Motor neuron (in vitro differentiated cells): Measurements from ENCODE around the gene CHST12. TPM values are rescaled to one million over a fixed set of nuclear protein-coding genes. Genes with fewer than 3 reads are reported as not detected.

ENCODE experiments used
- ATAC-seq, 8 experiments: fragments of 200-7000 bp; cut with Tn5 transposase; replicated peaks in 6 of 8; 2 replicates each; pipeline ENCODE4 v1.8.0; 2021; ENCODE audit warnings: mild to moderate bottlenecking in 8 of 8, moderate library complexity in 8 of 8
- H3K27ac ChIP-seq, 2 donors: fragments of 250-450 bp; sonication (Bioruptor Pico); 2 replicates each; pipeline ENCODE4 v1.9.0; 2021; ENCODE audit warnings: antibody characterized with exemption in 2 of 2, mild to moderate bottlenecking in 2 of 2, moderate library complexity in 1 of 2
- H3K4me1 ChIP-seq, 2 donors: fragments of 250-450 bp; sonication (Bioruptor Pico); replicated peaks in 1 of 2; 2 replicates each; pipeline ENCODE4 v1.6.1; 2021; ENCODE audit warnings: antibody characterized with exemption in 2 of 2, mild to moderate bottlenecking in 2 of 2, moderate library complexity in 1 of 2
- H3K4me3 ChIP-seq, 5 donors: fragments of 250-450 bp; sonication (Bioruptor Pico); 2 replicates each; pipeline ENCODE4 v1.9.0; 2021; ENCODE audit warnings: antibody characterized with exemption in 5 of 5, mild to moderate bottlenecking in 5 of 5, moderate library complexity in 4 of 5
- WGBS, 10 experiments: fragments of 450-650 bp; shearing (Covaris generic); methylation state at CpG; one replicate each; pipeline ENCODE4 v1.0.0; 2022; 5-methylcytosine and 5-hydroxymethylcytosine counted together
- in situ Hi-C, 9 experiments: fragments of 400-800 bp; cut with MboI; loops; one replicate each; pipeline ENCODE4 v1.15.0; 2021; ENCODE audit warnings: low sequenced_read_pairs in 9 of 9, low pct_unique_long_range_greater_than_20kb in 2 of 9; ENCODE audit not compliant: unreplicated experiment in 9 of 9
- total RNA-seq, 8 experiments: library from RNA; unstranded; fragments of 300-600 nt; gene quantifications; 2 replicates each; pipeline versions ENCODE4 v1.2.3 to v1.2.4, GENCODE V29; 2022

Gene CHST12
- total RNA-seq, 8 experiments from 2014 or later = 4.0 to 10.4 (median 7.3) TPM

DNA sequence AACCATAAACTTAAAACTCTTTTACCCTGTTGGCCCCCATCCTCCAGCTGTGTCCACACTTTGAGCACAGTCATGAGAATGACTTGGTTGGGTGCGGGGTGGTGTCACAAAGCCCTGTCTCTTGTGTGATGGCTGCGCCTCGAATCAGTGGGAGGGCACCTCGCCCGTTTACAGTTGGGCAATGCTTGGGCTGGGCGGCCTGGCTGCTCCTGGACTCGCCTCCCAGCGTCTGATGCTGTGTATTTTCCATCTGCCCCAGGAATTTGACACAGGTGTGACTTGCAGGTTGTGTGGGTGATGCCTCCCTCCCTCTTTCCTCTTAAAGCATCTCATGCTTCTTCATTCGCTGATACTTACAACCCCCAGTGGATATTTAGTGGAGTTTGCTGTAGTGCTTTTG, 33.7 kb downstream of the CHST12 start:
- H3K4me3 ChIP-seq = no peak overlapping the region
- no peak overlapping the region for H3K27ac ChIP-seq
- peaks cover 9 to 10% of the 10 kb centered on the region in 2 donors for H3K4me1 ChIP-seq
- no peak for ATAC-seq
- in situ Hi-C loops = no loop called here
- WGBS, 10 experiments = 78 to 100% (median 90%) methylated on average over 1 to 7 of the region's 9 CpGs; no CpG with 5 or more reads in 2 of the 10 experiments

DNA sequence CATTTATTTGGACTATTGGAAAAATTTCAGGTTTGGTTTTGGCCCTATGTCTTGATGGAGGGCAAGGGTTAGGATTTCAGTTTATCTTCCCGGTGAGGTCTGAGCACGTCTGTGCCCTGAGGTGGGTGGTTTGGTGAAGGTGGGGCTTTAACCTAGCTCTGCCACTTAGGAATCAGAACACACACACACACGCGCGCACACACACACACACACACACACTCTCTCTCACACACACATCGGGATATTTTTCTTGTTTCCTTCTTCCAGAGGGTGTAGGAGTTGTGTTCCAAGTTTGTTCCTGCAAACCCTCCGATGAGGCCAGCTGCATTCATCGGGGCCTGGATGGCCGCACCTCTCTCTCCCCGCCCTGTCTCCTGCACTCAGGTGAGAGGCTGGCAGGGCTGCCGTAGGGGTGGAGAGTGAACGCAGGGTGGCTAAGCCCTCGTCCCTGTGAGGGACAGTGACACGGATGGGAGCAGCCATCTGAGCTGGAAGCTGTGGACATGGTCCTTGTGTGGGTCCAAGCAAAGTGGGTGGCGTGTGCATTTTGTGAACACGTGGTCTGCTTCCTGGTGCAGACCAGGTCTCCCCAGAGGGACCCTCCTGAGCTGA, 34.2 kb downstream of the CHST12 start:
- in situ Hi-C loops = no loop called here
- Histone ChIP-seq H3K4me3 (no peak overlapping the region), H3K4me1 (peaks cover 9 to 10% of the 10 kb centered on the region in 2 donors), H3K27ac (no peak overlapping the region)
- WGBS, 10 experiments = 55 to 90% (median 78%) methylated on average over 1 to 5 of the region's 16 CpGs; no CpG with 5 or more reads in 5 of the 10 experiments
- no peak for ATAC-seq

DNA sequence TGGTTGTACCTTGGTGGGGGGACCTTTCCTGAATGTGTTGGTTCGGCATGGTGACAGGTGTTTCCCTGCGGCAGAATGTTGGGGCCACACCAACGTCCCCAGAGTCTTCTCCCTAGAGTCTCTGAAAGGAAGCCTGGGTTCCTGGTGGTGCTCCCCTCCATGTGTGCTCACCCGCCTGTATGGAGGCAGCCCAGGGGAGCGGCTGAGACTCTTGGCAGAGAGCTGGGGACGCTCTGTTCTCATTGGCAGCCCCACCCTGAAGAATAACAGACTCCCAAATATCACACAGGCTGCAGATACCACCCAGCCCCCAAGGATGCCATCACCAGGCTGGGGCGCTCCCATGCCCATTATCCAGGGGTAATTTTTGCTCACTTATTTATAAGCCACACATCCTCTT, 34.8 kb downstream of the CHST12 start:
- no peak overlapping the region for H3K4me3 ChIP-seq
- in situ Hi-C loops = no loop called here
- H3K27ac ChIP-seq = no peak overlapping the region
- no peak for ATAC-seq
- WGBS, 10 experiments = 0 to 100% (median 89%) methylated on average over 1 to 3 of the region's 7 CpGs; no CpG with 5 or more reads in 5 of the 10 experiments
- H3K4me1 ChIP-seq = peaks cover 9 to 10% of the 10 kb centered on the region in 2 donors

DNA sequence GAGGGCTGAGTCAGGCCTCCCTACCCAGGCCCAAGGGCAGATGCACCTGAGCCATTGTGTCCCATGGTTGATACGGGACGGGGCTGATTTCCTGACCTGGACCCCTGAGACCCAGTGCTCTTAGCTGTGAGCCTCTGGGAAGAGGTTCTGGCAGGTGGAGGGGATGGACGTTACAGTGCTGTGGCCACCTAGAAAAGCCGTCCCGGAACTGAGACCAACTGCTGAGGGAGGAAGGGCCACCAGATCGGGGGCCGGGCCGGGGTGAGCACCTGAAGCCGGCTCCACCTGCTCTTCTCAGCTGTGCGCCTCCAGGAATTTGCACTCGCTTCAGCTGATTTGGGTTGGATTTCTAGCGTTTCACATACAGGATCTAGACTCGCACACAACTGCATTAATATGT, 35.4 kb downstream of the CHST12 start:
- Histone ChIP-seq H3K4me3 (no peak overlapping the region), H3K4me1 (peaks cover 9 to 10% of the 10 kb centered on the region in 2 donors), H3K27ac (no peak overlapping the region)
- ATAC-seq = no peak
- 60 to 100% (median 89%) methylated on average over 1 to 4 of the region's 13 CpGs; no CpG with 5 or more reads in 4 of the 10 experiments for WGBS, 10 experiments
- in situ Hi-C loops = no loop called here

DNA sequence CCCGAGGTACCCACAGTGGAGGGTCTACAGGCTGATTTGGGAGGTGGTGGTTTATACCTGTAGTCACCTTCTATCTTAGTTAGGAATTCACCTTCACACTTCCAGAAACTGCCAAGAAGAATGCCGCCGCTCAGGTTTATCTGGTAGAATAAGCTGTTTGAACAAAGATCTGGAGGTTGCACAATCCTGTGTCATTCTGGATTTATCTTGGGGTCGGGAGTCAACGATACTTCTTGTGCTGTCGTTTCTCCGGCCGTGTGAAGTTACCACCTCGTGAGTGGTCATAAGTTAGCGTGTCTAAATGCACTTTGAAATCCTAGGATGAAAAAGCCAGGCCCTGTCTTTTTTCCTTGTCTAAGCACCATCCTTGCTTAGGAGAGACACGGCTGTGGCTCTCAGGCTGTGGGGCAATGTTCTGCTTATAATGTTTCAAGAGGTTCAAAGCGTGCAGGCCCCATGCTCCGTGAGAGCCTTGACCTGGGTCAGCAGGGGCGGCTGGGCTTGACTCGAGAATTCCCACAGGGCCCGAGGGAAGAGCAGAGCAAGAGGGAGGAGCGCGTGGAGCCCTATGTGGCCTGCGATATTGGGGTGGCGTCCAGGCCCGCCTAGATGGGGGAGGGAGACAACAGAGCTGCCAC, 37.3 kb downstream of the CHST12 start:
- WGBS, 10 experiments = 56 to 100% (median 71%) methylated on average over 1 to 15 of the region's 21 CpGs; no CpG with 5 or more reads in 4 of the 10 experiments
- Histone ChIP-seq H3K27ac (peak overlapping the region in 1 of 2 donors; percentile 50), H3K4me3 (no peak overlapping the region), H3K4me1 (peaks cover 9 to 10% of the 10 kb centered on the region in 2 donors)
- ATAC-seq = peak in 4 of 8 experiments; percentile 12 to 71 (median 29)
- in situ Hi-C loops = no loop called here

DNA sequence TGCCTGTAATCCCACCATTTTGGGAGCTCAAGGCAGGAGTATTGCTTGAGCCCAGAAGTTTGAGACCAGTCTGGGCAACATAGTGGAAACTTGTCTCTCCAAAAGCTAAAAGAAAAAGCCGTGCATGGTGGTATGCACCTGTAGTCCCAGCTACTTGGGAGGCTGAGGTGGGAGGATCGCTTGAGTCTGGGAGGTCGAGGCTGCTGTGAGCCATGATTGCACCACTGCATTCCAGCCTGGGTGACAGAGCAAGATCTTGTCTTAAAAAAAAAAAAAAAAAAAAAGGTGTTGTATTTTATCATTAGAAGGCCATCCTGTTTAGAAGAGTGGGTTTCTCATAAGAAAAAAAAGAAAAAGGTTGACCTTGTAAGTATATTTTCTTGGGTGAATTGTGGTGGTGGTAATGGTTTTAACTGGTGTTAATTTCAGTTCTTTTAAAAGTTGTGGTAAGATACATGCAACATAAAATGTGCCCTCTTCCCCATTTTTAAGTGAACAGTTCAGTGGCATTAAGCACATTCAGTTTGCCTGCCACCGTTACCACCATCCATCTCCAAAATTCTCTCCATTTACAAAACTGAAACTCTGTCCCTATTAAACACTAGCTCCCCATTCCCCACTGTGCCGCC, 38.1 kb downstream of the CHST12 start:
- no peak overlapping the region for H3K27ac ChIP-seq
- no peak for ATAC-seq
- WGBS, 10 experiments = 75 to 100% (median 96%) methylated on average over 1 to 4 of the region's 5 CpGs; no CpG with 5 or more reads in 2 of the 10 experiments
- H3K4me3 ChIP-seq = no peak overlapping the region
- in situ Hi-C loops = no loop called here
- peaks cover 9 to 10% of the 10 kb centered on the region in 2 donors for H3K4me1 ChIP-seq

DNA sequence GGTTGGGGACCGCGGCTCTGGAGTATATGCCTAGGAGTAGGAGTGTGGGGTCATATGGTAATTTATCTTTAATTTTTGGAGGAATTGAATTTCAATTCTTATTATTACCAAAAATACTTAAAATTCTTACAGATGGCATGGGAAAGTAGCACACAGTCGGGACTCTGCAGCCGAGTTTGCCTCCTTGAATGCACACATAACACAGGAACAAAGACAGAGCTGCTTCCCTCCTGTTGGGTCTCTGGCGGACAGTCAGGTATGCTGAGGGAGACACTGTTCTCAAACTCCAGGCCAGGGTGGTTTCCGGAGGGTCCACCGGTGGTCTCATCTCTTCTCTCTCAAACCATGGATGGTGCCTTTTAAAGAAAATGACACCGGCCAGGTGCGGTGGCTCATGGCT, 40.1 kb downstream of the CHST12 start:
- no peak for ATAC-seq
- Histone ChIP-seq H3K4me1 (peaks cover 9 to 10% of the 10 kb centered on the region in 2 donors), H3K27ac (no peak overlapping the region), H3K4me3 (no peak overlapping the region)
- in situ Hi-C loops = no loop called here
- 70 to 100% (median 92%) methylated on average over 2 to 6 of the region's 9 CpGs; no CpG with 5 or more reads in 1 of the 10 experiments for WGBS, 10 experiments

DNA sequence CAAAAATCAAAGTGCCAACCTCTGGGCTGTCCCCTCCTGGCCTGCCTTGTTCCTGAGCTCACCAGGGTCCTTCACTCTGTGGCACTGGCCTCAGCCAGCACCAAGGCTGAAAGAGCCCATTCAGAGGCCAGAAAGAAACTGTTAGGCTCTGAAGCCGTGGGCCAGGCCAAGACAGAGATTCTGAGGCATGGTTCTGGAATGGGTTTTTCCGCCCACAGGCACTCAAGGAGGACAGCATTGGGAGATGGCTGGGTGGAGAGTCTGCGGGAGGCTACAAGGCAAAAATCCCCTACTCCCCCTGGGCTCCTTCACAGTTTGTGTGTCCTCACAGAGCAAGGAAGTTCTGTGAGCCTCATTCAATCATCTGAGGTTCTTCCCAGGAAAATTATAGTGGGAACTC, 41.1 kb downstream of the CHST12 start:
- 0 to 42% (median 20%) methylated on average over 1 to 2 of the region's 3 CpGs; no CpG with 5 or more reads in 7 of the 10 experiments for WGBS, 10 experiments

GRCh38 chr7:2445047-2445446, 41.6 kb downstream of the CHST12 start:
- no peak overlapping the region for H3K27ac ChIP-seq
- WGBS, 10 experiments = 47 to 100% (median 91%) methylated on average over 2 to 6 of the region's 10 CpGs; no CpG with 5 or more reads in 2 of the 10 experiments
- peak in 2 of 8 experiments; percentile 48 to 83 for ATAC-seq

More for the DNA sequence above, 41.1 kb downstream of the CHST12 start:
- Histone ChIP-seq H3K27ac (no peak overlapping the region), H3K4me3 (no peak overlapping the region), H3K4me1 (peaks cover 9 to 10% of the 10 kb centered on the region in 2 donors)
- in situ Hi-C loops = no loop called here
- peak in 2 of 8 experiments; percentile 54 to 75 for ATAC-seq

DNA sequence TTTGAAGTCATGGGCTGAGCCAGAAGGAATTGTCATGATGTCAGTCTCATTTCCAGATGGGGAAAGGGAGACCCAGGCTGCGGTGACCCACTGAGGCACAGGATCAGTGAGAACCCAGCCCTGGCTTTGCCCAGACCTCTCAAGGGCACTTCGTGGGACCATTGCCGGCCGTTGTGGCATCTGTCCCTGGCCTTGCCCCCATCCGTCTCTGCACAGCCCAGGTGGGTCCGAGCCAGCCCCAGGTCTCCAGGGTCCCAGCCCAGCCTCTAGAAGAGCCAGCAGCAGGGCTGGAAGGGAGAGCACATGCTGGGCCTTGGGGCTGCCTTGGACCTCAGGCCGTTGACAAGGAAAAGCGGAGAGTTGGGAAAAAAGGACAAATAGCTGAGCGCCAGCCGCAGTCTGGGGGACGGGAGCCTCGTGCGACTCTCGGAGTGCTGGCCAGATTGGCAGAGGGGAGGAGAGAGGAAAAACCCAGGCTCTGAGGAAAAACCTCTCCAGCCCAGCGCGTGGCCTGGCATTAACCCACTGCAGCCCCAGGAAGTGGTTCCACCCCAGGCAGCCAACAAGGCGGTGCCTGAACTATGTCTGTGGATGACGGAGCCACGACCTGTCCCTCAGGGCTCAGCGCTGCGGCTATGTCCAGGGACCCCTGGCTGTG, 42.6 kb downstream of the CHST12 start:
- peak in 2 of 8 experiments; percentile 9 to 52 for ATAC-seq
- H3K4me1 ChIP-seq = peaks cover 2% of the 10 kb centered on the region in 2 donors
- 20 to 100% (median 90%) methylated on average over 1 to 8 of the region's 21 CpGs; no CpG with 5 or more reads in 1 of the 10 experiments for WGBS, 10 experiments
- H3K27ac ChIP-seq = no peak overlapping the region
- H3K4me3 ChIP-seq = no peak overlapping the region
- in situ Hi-C loops = no loop called here

More at GRCh38 chr7:2445047-2445446, 41.6 kb downstream of the CHST12 start:
- in situ Hi-C loops = no loop called here
- no peak overlapping the region for H3K4me3 ChIP-seq
- peaks cover 9 to 10% of the 10 kb centered on the region in 2 donors for H3K4me1 ChIP-seq

GRCh38 chr7:2446676-2447075, 43.3 kb downstream of the CHST12 start:
- in situ Hi-C loops = no loop called here
- peaks cover 2% of the 10 kb centered on the region in 2 donors for H3K4me1 ChIP-seq
- WGBS, 10 experiments = 40 to 66% (median 63%) methylated on average over 1 to 4 of the region's 10 CpGs; no CpG with 5 or more reads in 7 of the 10 experiments
- no peak for ATAC-seq
- H3K27ac ChIP-seq = no peak overlapping the region
- no peak overlapping the region for H3K4me3 ChIP-seq

GRCh38 chr7:2450198-2451107, 47.0 kb downstream of the CHST12 start:
- ATAC-seq = no peak
- Histone ChIP-seq H3K27ac (no peak overlapping the region), H3K4me3 (no peak overlapping the region), H3K4me1 (peaks cover 5 to 8% of the 10 kb centered on the region in 2 donors)
- in situ Hi-C loops = no loop called here
- WGBS, 10 experiments = 22 to 87% (median 71%) methylated on average over 2 to 13 of the region's 32 CpGs; no CpG with 5 or more reads in 5 of the 10 experiments
